Bronchial epithelial cell (primary cell): ENCODE measurements around the gene ENC1. TPM values are rescaled to one million over a fixed set of nuclear protein-coding genes. Genes with fewer than 3 reads are reported as not detected.

ENCODE experiments used
- DNase-seq: peaks from one replicate; pipeline ENCODE4 v3.0.0-alpha.2; 2010; ENCODE audit warnings: low read depth
- FAIRE-seq: peaks from 2 replicates; lab custom pipeline; 2011; peaks lifted over from hg19 to GRCh38; lab: Jason Lieb, UNC
- H3K27me3 ChIP-seq: 2 replicates; pipeline ENCODE4 v1.5.1; 2011; ENCODE audit warnings: low read length; ENCODE audit not compliant: control insufficient read depth, insufficient read depth
- H3K36me3 ChIP-seq: 2 replicates; pipeline ENCODE4 v1.5.1; 2011; ENCODE audit warnings: low read length; ENCODE audit not compliant: control insufficient read depth, insufficient read depth
- H3K4me3 ChIP-seq: 2 replicates; pipeline ENCODE4 v1.5.1; 2011; ENCODE audit warnings: mild to moderate bottlenecking, low read depth, low read length, control low read depth
- CTCF ChIP-seq: IDR thresholded peaks from 2 replicates; pipeline ENCODE4 v1.5.1; 2011; ENCODE audit warnings: mild to moderate bottlenecking, moderate library complexity, low read length, control low read depth, inconsistent platforms; ENCODE audit not compliant: insufficient read depth, severe bottlenecking
- total RNA-seq: library from RNA; depleted of rRNA; stranded (reverse); fragments of >200 nt; gene quantifications from 2 replicates; pipeline ENCODE4 v1.2.1, GENCODE V29; 2014

Gene ENC1
- total RNA-seq, 1 donor from 2014 or later: 3.9 TPM

DNA sequence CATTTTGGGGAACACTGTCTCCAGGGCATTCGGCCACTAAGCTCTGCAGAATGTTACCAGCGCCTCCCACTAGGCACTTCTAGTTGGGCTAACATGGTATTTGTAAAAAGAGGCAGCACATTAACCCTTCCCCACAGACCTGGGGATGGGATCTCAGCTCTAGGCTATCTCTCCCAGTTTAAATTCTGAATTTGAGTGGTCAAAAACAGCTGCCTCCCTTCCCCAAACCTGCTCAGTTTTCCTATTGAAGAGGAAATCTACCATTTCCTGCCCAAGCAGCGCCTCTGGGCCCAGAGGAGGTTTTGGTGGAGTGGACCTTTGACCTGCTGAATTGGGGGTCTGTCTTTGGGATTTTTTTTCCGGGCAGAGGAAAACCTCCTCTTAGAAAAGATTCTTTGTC lies 53.2 kb downstream of the ENC1 start:
- Histone ChIP-seq H3K27me3 (no peaks in the 10 kb centered on the region), H3K4me3 (no peak overlapping the region), H3K36me3 (no peaks in the 10 kb centered on the region)
- no peak for TF ChIP-seq CTCF
- DNase-seq: no peak
- FAIRE-seq: no peak

GRCh38 chr5:74586856-74587255 lies 53.7 kb downstream of the ENC1 start:
- H3K4me3 ChIP-seq: no peak overlapping the region
- no peak for FAIRE-seq

DNA sequence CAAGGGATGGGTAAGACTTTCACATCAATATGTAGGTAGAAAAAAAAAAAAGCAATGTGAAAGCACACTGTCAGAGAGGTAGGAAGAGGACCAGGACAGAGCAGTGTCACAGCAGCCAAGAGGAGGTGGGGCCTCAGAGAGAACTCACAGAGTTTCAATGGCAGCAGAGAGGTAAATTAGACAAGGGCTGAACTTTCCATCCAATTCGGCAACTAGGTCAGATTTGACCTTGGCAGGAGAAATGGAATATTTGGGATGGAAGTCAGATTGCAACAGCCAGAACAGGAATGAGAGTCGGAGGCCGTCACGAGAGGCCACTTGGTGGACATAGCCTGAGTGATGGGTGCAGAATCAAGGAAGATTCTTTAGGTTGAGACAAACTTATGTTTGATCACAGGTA lies 57.7 kb downstream of the ENC1 start:
- H3K4me3 ChIP-seq: no peak overlapping the region
- no peaks in the 10 kb centered on the region for H3K36me3 ChIP-seq
- no peaks in the 10 kb centered on the region for H3K27me3 ChIP-seq
- FAIRE-seq: no peak
- no peak for DNase-seq
- TF ChIP-seq CTCF: no peak

More at GRCh38 chr5:74586856-74587255, 53.7 kb downstream of the ENC1 start:
- DNase-seq: no peak
- TF ChIP-seq CTCF: no peak
- Histone ChIP-seq H3K36me3 (no peaks in the 10 kb centered on the region), H3K27me3 (no peaks in the 10 kb centered on the region)

- Histone ChIP-seq H3K36me3 (no peaks in the 10 kb centered on the region), H3K4me3 (no peak overlapping the region), H3K27me3 (no peaks in the 10 kb centered on the region)
- peak; percentile 15 for DNase-seq
- no peak for FAIRE-seq
- TF ChIP-seq CTCF: no peak
Measured at GRCh38 chr5:74581988-74582365, 58.6 kb downstream of the ENC1 start.

GRCh38 chr5:74580729-74581109 lies 59.8 kb downstream of the ENC1 start:
- Histone ChIP-seq H3K36me3 (no peaks in the 10 kb centered on the region), H3K4me3 (no peak overlapping the region), H3K27me3 (no peaks in the 10 kb centered on the region)
- no peak for TF ChIP-seq CTCF
- DNase-seq (no peak), FAIRE-seq (no peak)

DNA sequence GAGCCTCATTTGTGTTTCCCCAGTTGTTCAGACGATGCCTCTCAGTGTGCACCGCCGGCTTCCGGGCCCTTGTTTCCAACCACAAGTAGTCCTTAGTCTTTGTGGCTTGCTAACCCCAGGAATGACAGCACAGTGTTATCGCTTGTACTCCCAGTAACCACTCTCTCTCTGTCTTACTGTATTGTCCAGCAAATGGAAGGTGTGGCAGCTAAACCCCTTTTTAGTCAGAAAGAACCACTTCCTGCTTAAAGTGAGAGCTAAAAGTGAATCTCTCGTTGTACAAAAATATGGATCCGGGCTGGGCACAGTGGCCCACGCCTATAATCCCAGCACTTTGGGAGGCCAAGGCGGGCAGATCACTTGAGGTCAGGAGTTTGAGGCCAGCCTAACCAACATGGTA lies 61.3 kb downstream of the ENC1 start:
- FAIRE-seq: no peak
- H3K4me3 ChIP-seq: no peak overlapping the region
- H3K36me3 ChIP-seq: no peaks in the 10 kb centered on the region
- no peak for DNase-seq
- TF ChIP-seq CTCF: no peak
- no peaks in the 10 kb centered on the region for H3K27me3 ChIP-seq
